Measurements from ENCODE around the gene CDKN2B. TPM values are rescaled to one million over a fixed set of nuclear protein-coding genes. Genes with fewer than 3 reads are reported as not detected.

CDKN2B gene
- total RNA-seq, 2 donors from 2014 or later = 4.5 to 11.4 TPM

DNA sequence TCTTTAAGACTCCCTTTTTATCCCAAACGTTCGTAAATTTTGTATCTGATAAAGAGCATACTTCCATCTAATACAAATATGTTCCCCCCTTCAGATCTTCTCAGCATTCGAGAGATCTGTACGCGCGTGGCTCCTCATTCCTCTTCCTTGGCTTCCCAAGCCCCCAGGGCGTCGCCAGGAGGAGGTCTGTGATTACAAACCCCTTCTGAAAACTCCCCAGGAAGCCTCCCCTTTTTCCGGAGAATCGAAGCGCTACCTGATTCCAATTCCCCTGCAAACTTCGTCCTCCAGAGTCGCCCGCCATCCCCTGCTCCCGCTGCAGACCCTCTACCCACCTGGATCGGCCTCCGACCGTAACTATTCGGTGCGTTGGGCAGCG is 34.8 kb downstream of the CDKN2B start:
- 0 to 1% methylated on average over 8 to 21 of the region's 21 CpGs for WGBS, 2 experiments (ENCODE audit: insufficient coverage in 1 of 2, insufficient read length in 1 of 2)

GRCh38 chr9:21972361-21972760 is 36.7 kb downstream of the CDKN2B start:
- Histone ChIP-seq H3K4me1 (ENCODE audit: control insufficient read depth, insufficient read depth, low read length) (no peaks in the 10 kb centered on the region), H3K27ac (ENCODE audit: low read depth, low read length) (no peak overlapping the region), H3K36me3 (ENCODE audit: control insufficient read depth, insufficient read depth, low read length) (no peaks in the 10 kb centered on the region), H3K27me3 (ENCODE audit: control insufficient read depth, insufficient read depth, low read length, poor library complexity, severe bottlenecking) (peaks cover 100% of the 10 kb centered on the region), H3K9me3 (ENCODE audit: control insufficient read depth, low read length) (peaks cover 12% of the 10 kb centered on the region), H3K4me3 (ENCODE audit: low read length) (no peak overlapping the region), H3K9ac (ENCODE audit: extremely low read depth, low read length, poor library complexity, severe bottlenecking) (no peak overlapping the region)
- no peak overlapping the region for H3K4me3 Mint-ChIP-seq
- no peaks in the 10 kb centered on the region for H3K36me3 Mint-ChIP-seq (ENCODE audit: low read depth)
- H3K27ac Mint-ChIP-seq = no peak overlapping the region
- TF ChIP-seq, protein P1, sequence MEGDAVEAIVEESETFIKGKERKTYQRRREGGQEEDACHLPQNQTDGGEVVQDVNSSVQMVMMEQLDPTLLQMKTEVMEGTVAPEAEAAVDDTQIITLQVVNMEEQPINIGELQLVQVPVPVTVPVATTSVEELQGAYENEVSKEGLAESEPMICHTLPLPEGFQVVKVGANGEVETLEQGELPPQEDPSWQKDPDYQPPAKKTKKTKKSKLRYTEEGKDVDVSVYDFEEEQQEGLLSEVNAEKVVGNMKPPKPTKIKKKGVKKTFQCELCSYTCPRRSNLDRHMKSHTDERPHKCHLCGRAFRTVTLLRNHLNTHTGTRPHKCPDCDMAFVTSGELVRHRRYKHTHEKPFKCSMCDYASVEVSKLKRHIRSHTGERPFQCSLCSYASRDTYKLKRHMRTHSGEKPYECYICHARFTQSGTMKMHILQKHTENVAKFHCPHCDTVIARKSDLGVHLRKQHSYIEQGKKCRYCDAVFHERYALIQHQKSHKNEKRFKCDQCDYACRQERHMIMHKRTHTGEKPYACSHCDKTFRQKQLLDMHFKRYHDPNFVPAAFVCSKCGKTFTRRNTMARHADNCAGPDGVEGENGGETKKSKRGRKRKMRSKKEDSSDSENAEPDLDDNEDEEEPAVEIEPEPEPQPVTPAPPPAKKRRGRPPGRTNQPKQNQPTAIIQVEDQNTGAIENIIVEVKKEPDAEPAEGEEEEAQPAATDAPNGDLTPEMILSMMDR (conservative IDR thresholded peaks at IDR 0.05) = no peak
- peaks cover 3% of the 10 kb centered on the region for H3K9me3 Mint-ChIP-seq
- H3K27me3 Mint-ChIP-seq (ENCODE audit: insufficient read depth) = peaks cover 100% of the 10 kb centered on the region
- H3K4me1 Mint-ChIP-seq = peaks cover 16% of the 10 kb centered on the region
- no peak for DNase-seq

More for the DNA sequence above, 34.8 kb downstream of the CDKN2B start:
- no peak for DNase-seq
- Histone ChIP-seq H3K4me3 (ENCODE audit: low read length) (peak overlapping the region; percentile 80), H3K4me1 (ENCODE audit: control insufficient read depth, insufficient read depth, low read length) (no peaks in the 10 kb centered on the region), H3K27me3 (ENCODE audit: control insufficient read depth, insufficient read depth, low read length, poor library complexity, severe bottlenecking) (peaks cover 100% of the 10 kb centered on the region), H3K36me3 (ENCODE audit: control insufficient read depth, insufficient read depth, low read length) (no peaks in the 10 kb centered on the region), H3K27ac (ENCODE audit: low read depth, low read length) (no peak overlapping the region), H3K9ac (ENCODE audit: extremely low read depth, low read length, poor library complexity, severe bottlenecking) (no peak overlapping the region), H3K9me3 (ENCODE audit: control insufficient read depth, low read length) (peaks cover 8% of the 10 kb centered on the region)
- H3K9me3 Mint-ChIP-seq = peaks cover under 1% of the 10 kb centered on the region
- H3K27me3 Mint-ChIP-seq (ENCODE audit: insufficient read depth) = peaks cover 99% of the 10 kb centered on the region
- peaks cover 9% of the 10 kb centered on the region for H3K4me1 Mint-ChIP-seq
- TF ChIP-seq, protein P1 (conservative IDR thresholded peaks at IDR 0.05) = no peak
- H3K4me3 Mint-ChIP-seq = peak overlapping the region; percentile 64
- H3K36me3 Mint-ChIP-seq (ENCODE audit: low read depth) = no peaks in the 10 kb centered on the region
- H3K27ac Mint-ChIP-seq = no peak overlapping the region

GRCh38 chr9:21970800-21971640 is 38.1 kb downstream of the CDKN2B start:
- TF ChIP-seq, protein P1 (conservative IDR thresholded peaks at IDR 0.05) = no peak
- H3K4me3 Mint-ChIP-seq = peak overlapping the region; percentile 28
- Histone ChIP-seq H3K4me3 (ENCODE audit: low read length) (no peak overlapping the region), H3K27ac (ENCODE audit: low read depth, low read length) (no peak overlapping the region), H3K9ac (ENCODE audit: extremely low read depth, low read length, poor library complexity, severe bottlenecking) (no peak overlapping the region), H3K27me3 (ENCODE audit: control insufficient read depth, insufficient read depth, low read length, poor library complexity, severe bottlenecking) (peaks cover 100% of the 10 kb centered on the region), H3K4me1 (ENCODE audit: control insufficient read depth, insufficient read depth, low read length) (no peaks in the 10 kb centered on the region), H3K36me3 (ENCODE audit: control insufficient read depth, insufficient read depth, low read length) (no peaks in the 10 kb centered on the region), H3K9me3 (ENCODE audit: control insufficient read depth, low read length) (peaks cover 12% of the 10 kb centered on the region)
- H3K27me3 Mint-ChIP-seq (ENCODE audit: insufficient read depth) = peaks cover 99% of the 10 kb centered on the region
- H3K4me1 Mint-ChIP-seq = peaks cover 20% of the 10 kb centered on the region
- H3K9me3 Mint-ChIP-seq = peaks cover 3% of the 10 kb centered on the region
- H3K27ac Mint-ChIP-seq = no peak overlapping the region
- DNase-seq = peak; percentile 76
- no peaks in the 10 kb centered on the region for H3K36me3 Mint-ChIP-seq (ENCODE audit: low read depth)
- WGBS, 2 experiments (ENCODE audit: insufficient coverage in 1 of 2, insufficient read length in 1 of 2) = 2 to 3% methylated on average over 15 to 44 of the region's 45 CpGs

All from endodermal cell (in vitro differentiated cells).